ENCODE measurements around the gene RPA3. TPM values are rescaled to one million over a fixed set of nuclear protein-coding genes. Genes with fewer than 3 reads are reported as not detected.

The RPA3 gene
- polyA plus RNA-seq, 2 donors, result 16.4 to 28.1 TPM

GRCh38 chr7:7698930-7699329 lies 19.5 kb downstream of the RPA3 start:
- WGBS, 2 donors, result 87% methylated on average over 2 of the region's 2 CpGs
- H3K27ac ChIP-seq (ENCODE audit: low read depth in 2 of 2, low read length in 1 of 2), result no peak overlapping the region

GRCh38 chr7:7696458-7697119 lies 21.8 kb downstream of the RPA3 start:
- H3K4me1 ChIP-seq (ENCODE audit: control insufficient read depth in 2 of 2, insufficient read depth in 2 of 2, low read length in 1 of 2), result no peaks in the 10 kb centered on the region
- H3K27me3 ChIP-seq (ENCODE audit: control insufficient read depth in 1 of 2, insufficient read depth in 2 of 2, low read length in 2 of 2), result no peaks in the 10 kb centered on the region
- no peak overlapping the region for H3K27ac ChIP-seq (ENCODE audit: low read depth in 2 of 2, low read length in 1 of 2)
- no peak overlapping the region for H3K4me3 ChIP-seq (ENCODE audit: low read depth in 1 of 2, low read length in 2 of 2)
- H3K9me3 ChIP-seq (ENCODE audit: control insufficient read depth in 2 of 2, insufficient read depth in 1 of 2, low read depth in 1 of 2, low read length in 1 of 2), result no peaks in the 10 kb centered on the region
- WGBS, 2 donors, result 54 to 69% methylated on average over 3 of the region's 3 CpGs
- no peaks in the 10 kb centered on the region for H3K36me3 ChIP-seq (ENCODE audit: control insufficient read depth in 2 of 2, insufficient read depth in 2 of 2, low read length in 1 of 2)

More at GRCh38 chr7:7698930-7699329, 19.5 kb downstream of the RPA3 start:
- Histone ChIP-seq H3K27me3 (ENCODE audit: control insufficient read depth in 1 of 2, insufficient read depth in 2 of 2, low read length in 2 of 2) (no peaks in the 10 kb centered on the region), H3K9me3 (ENCODE audit: control insufficient read depth in 2 of 2, insufficient read depth in 1 of 2, low read depth in 1 of 2, low read length in 1 of 2) (no peaks in the 10 kb centered on the region), H3K4me1 (ENCODE audit: control insufficient read depth in 2 of 2, insufficient read depth in 2 of 2, low read length in 1 of 2) (no peaks in the 10 kb centered on the region), H3K36me3 (ENCODE audit: control insufficient read depth in 2 of 2, insufficient read depth in 2 of 2, low read length in 1 of 2) (no peaks in the 10 kb centered on the region), H3K4me3 (ENCODE audit: low read depth in 1 of 2, low read length in 2 of 2) (no peak overlapping the region)

- Histone ChIP-seq H3K9me3 (ENCODE audit: control insufficient read depth in 2 of 2, insufficient read depth in 1 of 2, low read depth in 1 of 2, low read length in 1 of 2) (no peaks in the 10 kb centered on the region), H3K27me3 (ENCODE audit: control insufficient read depth in 1 of 2, insufficient read depth in 2 of 2, low read length in 2 of 2) (no peaks in the 10 kb centered on the region), H3K36me3 (ENCODE audit: control insufficient read depth in 2 of 2, insufficient read depth in 2 of 2, low read length in 1 of 2) (no peaks in the 10 kb centered on the region), H3K27ac (ENCODE audit: low read depth in 2 of 2, low read length in 1 of 2) (no peak overlapping the region), H3K4me3 (ENCODE audit: low read depth in 1 of 2, low read length in 2 of 2) (no peak overlapping the region), H3K4me1 (ENCODE audit: control insufficient read depth in 2 of 2, insufficient read depth in 2 of 2, low read length in 1 of 2) (no peaks in the 10 kb centered on the region)
- 54 to 59% methylated on average over 5 of the region's 5 CpGs for WGBS, 2 donors
Observed at GRCh38 chr7:7695111-7695817, 23.1 kb downstream of the RPA3 start.

GRCh38 chr7:7694542-7694941 lies 23.9 kb downstream of the RPA3 start:
- WGBS, 2 donors, result 84 to 89% methylated on average over 3 of the region's 3 CpGs
- H3K4me3 ChIP-seq (ENCODE audit: low read depth in 1 of 2, low read length in 2 of 2), result no peak overlapping the region
- no peaks in the 10 kb centered on the region for H3K4me1 ChIP-seq (ENCODE audit: control insufficient read depth in 2 of 2, insufficient read depth in 2 of 2, low read length in 1 of 2)
- no peaks in the 10 kb centered on the region for H3K36me3 ChIP-seq (ENCODE audit: control insufficient read depth in 2 of 2, insufficient read depth in 2 of 2, low read length in 1 of 2)
- H3K9me3 ChIP-seq (ENCODE audit: control insufficient read depth in 2 of 2, insufficient read depth in 1 of 2, low read depth in 1 of 2, low read length in 1 of 2), result no peaks in the 10 kb centered on the region
- no peak overlapping the region for H3K27ac ChIP-seq (ENCODE audit: low read depth in 2 of 2, low read length in 1 of 2)
- no peaks in the 10 kb centered on the region for H3K27me3 ChIP-seq (ENCODE audit: control insufficient read depth in 1 of 2, insufficient read depth in 2 of 2, low read length in 2 of 2)

GRCh38 chr7:7693881-7694280 lies 24.5 kb downstream of the RPA3 start:
- H3K27ac ChIP-seq (ENCODE audit: low read depth in 2 of 2, low read length in 1 of 2), result no peak overlapping the region
- H3K27me3 ChIP-seq (ENCODE audit: control insufficient read depth in 1 of 2, insufficient read depth in 2 of 2, low read length in 2 of 2), result no peaks in the 10 kb centered on the region
- no peaks in the 10 kb centered on the region for H3K36me3 ChIP-seq (ENCODE audit: control insufficient read depth in 2 of 2, insufficient read depth in 2 of 2, low read length in 1 of 2)
- no peak overlapping the region for H3K4me3 ChIP-seq (ENCODE audit: low read depth in 1 of 2, low read length in 2 of 2)
- H3K9me3 ChIP-seq (ENCODE audit: control insufficient read depth in 2 of 2, insufficient read depth in 1 of 2, low read depth in 1 of 2, low read length in 1 of 2), result no peaks in the 10 kb centered on the region
- no peaks in the 10 kb centered on the region for H3K4me1 ChIP-seq (ENCODE audit: control insufficient read depth in 2 of 2, insufficient read depth in 2 of 2, low read length in 1 of 2)

- Histone ChIP-seq H3K27ac (ENCODE audit: low read depth in 2 of 2, low read length in 1 of 2) (no peak overlapping the region), H3K27me3 (ENCODE audit: control insufficient read depth in 1 of 2, insufficient read depth in 2 of 2, low read length in 2 of 2) (no peaks in the 10 kb centered on the region)
Observed at GRCh38 chr7:7688956-7689355, 29.5 kb downstream of the RPA3 start.

GRCh38 chr7:7688310-7688709 lies 30.1 kb downstream of the RPA3 start:
- no peaks in the 10 kb centered on the region for H3K27me3 ChIP-seq (ENCODE audit: control insufficient read depth in 1 of 2, insufficient read depth in 2 of 2, low read length in 2 of 2)
- H3K27ac ChIP-seq (ENCODE audit: low read depth in 2 of 2, low read length in 1 of 2), result no peak overlapping the region
- WGBS, 2 donors, result 63 to 72% methylated on average over 6 of the region's 6 CpGs
- no peaks in the 10 kb centered on the region for H3K4me1 ChIP-seq (ENCODE audit: control insufficient read depth in 2 of 2, insufficient read depth in 2 of 2, low read length in 1 of 2)
- H3K36me3 ChIP-seq (ENCODE audit: control insufficient read depth in 2 of 2, insufficient read depth in 2 of 2, low read length in 1 of 2), result no peaks in the 10 kb centered on the region
- no peaks in the 10 kb centered on the region for H3K9me3 ChIP-seq (ENCODE audit: control insufficient read depth in 2 of 2, insufficient read depth in 1 of 2, low read depth in 1 of 2, low read length in 1 of 2)
- H3K4me3 ChIP-seq (ENCODE audit: low read depth in 1 of 2, low read length in 2 of 2), result no peak overlapping the region

More at GRCh38 chr7:7688956-7689355, 29.5 kb downstream of the RPA3 start:
- 93% methylated on average over 4 of the region's 4 CpGs for WGBS, 2 donors
- Histone ChIP-seq H3K4me3 (ENCODE audit: low read depth in 1 of 2, low read length in 2 of 2) (no peak overlapping the region), H3K4me1 (ENCODE audit: control insufficient read depth in 2 of 2, insufficient read depth in 2 of 2, low read length in 1 of 2) (no peaks in the 10 kb centered on the region), H3K36me3 (ENCODE audit: control insufficient read depth in 2 of 2, insufficient read depth in 2 of 2, low read length in 1 of 2) (no peaks in the 10 kb centered on the region), H3K9me3 (ENCODE audit: control insufficient read depth in 2 of 2, insufficient read depth in 1 of 2, low read depth in 1 of 2, low read length in 1 of 2) (no peaks in the 10 kb centered on the region)

GRCh38 chr7:7687800-7688199 lies 30.6 kb downstream of the RPA3 start:
- H3K9me3 ChIP-seq (ENCODE audit: control insufficient read depth in 2 of 2, insufficient read depth in 1 of 2, low read depth in 1 of 2, low read length in 1 of 2), result no peaks in the 10 kb centered on the region
- no peak overlapping the region for H3K4me3 ChIP-seq (ENCODE audit: low read depth in 1 of 2, low read length in 2 of 2)
- 40 to 55% methylated on average over 1 of the region's 1 CpG for WGBS, 2 donors
- H3K36me3 ChIP-seq (ENCODE audit: control insufficient read depth in 2 of 2, insufficient read depth in 2 of 2, low read length in 1 of 2), result no peaks in the 10 kb centered on the region
- no peak overlapping the region for H3K27ac ChIP-seq (ENCODE audit: low read depth in 2 of 2, low read length in 1 of 2)
- no peaks in the 10 kb centered on the region for H3K27me3 ChIP-seq (ENCODE audit: control insufficient read depth in 1 of 2, insufficient read depth in 2 of 2, low read length in 2 of 2)
- no peaks in the 10 kb centered on the region for H3K4me1 ChIP-seq (ENCODE audit: control insufficient read depth in 2 of 2, insufficient read depth in 2 of 2, low read length in 1 of 2)

GRCh38 chr7:7686811-7687508 lies 31.4 kb downstream of the RPA3 start:
- Histone ChIP-seq H3K4me1 (ENCODE audit: control insufficient read depth in 2 of 2, insufficient read depth in 2 of 2, low read length in 1 of 2) (no peaks in the 10 kb centered on the region), H3K27me3 (ENCODE audit: control insufficient read depth in 1 of 2, insufficient read depth in 2 of 2, low read length in 2 of 2) (no peaks in the 10 kb centered on the region), H3K36me3 (ENCODE audit: control insufficient read depth in 2 of 2, insufficient read depth in 2 of 2, low read length in 1 of 2) (no peaks in the 10 kb centered on the region), H3K4me3 (ENCODE audit: low read depth in 1 of 2, low read length in 2 of 2) (no peak overlapping the region), H3K9me3 (ENCODE audit: control insufficient read depth in 2 of 2, insufficient read depth in 1 of 2, low read depth in 1 of 2, low read length in 1 of 2) (no peaks in the 10 kb centered on the region), H3K27ac (ENCODE audit: low read depth in 2 of 2, low read length in 1 of 2) (no peak overlapping the region)
- 61 to 70% methylated on average over 2 of the region's 2 CpGs for WGBS, 2 donors
